GM21825 (cell line): ENCODE measurements around the gene C1QTNF5.

ENCODE experiments used
- ATAC-seq: cut with Tn5 transposase; IDR thresholded peaks from one replicate; pipeline ENCODE4 v1.9.1; 2021; ENCODE audit warnings: mild to moderate bottlenecking, moderate library complexity; ENCODE audit not compliant: unreplicated experiment

The C1QTNF5 gene

GRCh38 chr11:119373059-119373920 lies 32.6 kb upstream of the C1QTNF5 start:
- no peak for ATAC-seq

GRCh38 chr11:119372260-119373058 lies 31.8 kb upstream of the C1QTNF5 start:
- ATAC-seq = no peak

GRCh38 chr11:119371778-119372182 lies 31.1 kb upstream of the C1QTNF5 start:
- no peak for ATAC-seq

GRCh38 chr11:119371067-119371601 lies 30.5 kb upstream of the C1QTNF5 start:
- no peak for ATAC-seq

- ATAC-seq = no peak
Measured at GRCh38 chr11:119370486-119371046, 29.9 kb upstream of the C1QTNF5 start.

GRCh38 chr11:119369132-119369925 lies 28.6 kb upstream of the C1QTNF5 start:
- ATAC-seq = no peak

GRCh38 chr11:119368121-119369034 lies 27.7 kb upstream of the C1QTNF5 start:
- ATAC-seq = no peak

GRCh38 chr11:119367661-119368120 lies 27.0 kb upstream of the C1QTNF5 start:
- ATAC-seq = no peak

GRCh38 chr11:119366690-119367620 lies 26.3 kb upstream of the C1QTNF5 start:
- no peak for ATAC-seq

- ATAC-seq = no peak
Measured at GRCh38 chr11:119365071-119365591, 24.4 kb upstream of the C1QTNF5 start.

- ATAC-seq = no peak
Measured at GRCh38 chr11:119363851-119364590, 23.3 kb upstream of the C1QTNF5 start.

- no peak for ATAC-seq
Measured at GRCh38 chr11:119363081-119363850, 22.6 kb upstream of the C1QTNF5 start.

- ATAC-seq = no peak
Measured at GRCh38 chr11:119362741-119363080, 22.0 kb upstream of the C1QTNF5 start.

- no peak for ATAC-seq
Measured at GRCh38 chr11:119361941-119362725, 21.4 kb upstream of the C1QTNF5 start.

- ATAC-seq = no peak
Measured at GRCh38 chr11:119361056-119361787, 20.5 kb upstream of the C1QTNF5 start.
